ENCODE data around the gene KCNAB1. TPM values are rescaled to one million over a fixed set of nuclear protein-coding genes. Genes with fewer than 3 reads are reported as not detected.
A peak's percentile ranks its signal among the peaks of the same experiment; 100 is the strongest.
"Not testable (repeated sequence)": the region's sequence is repeated elsewhere in the genome, so short reads cannot be mapped to it uniquely, and the experiment has no call there.

KCNAB1 gene
- polyA plus RNA-seq, 1 experiment, result 0.07 TPM

- no peaks in the 10 kb centered on the region for H3K9me3 ChIP-seq (ENCODE audit: control insufficient read depth, insufficient read depth, low read length)
- H3K27ac ChIP-seq (ENCODE audit: low read depth, low read length), result no peak overlapping the region
- TF ChIP-seq, protein P1, sequence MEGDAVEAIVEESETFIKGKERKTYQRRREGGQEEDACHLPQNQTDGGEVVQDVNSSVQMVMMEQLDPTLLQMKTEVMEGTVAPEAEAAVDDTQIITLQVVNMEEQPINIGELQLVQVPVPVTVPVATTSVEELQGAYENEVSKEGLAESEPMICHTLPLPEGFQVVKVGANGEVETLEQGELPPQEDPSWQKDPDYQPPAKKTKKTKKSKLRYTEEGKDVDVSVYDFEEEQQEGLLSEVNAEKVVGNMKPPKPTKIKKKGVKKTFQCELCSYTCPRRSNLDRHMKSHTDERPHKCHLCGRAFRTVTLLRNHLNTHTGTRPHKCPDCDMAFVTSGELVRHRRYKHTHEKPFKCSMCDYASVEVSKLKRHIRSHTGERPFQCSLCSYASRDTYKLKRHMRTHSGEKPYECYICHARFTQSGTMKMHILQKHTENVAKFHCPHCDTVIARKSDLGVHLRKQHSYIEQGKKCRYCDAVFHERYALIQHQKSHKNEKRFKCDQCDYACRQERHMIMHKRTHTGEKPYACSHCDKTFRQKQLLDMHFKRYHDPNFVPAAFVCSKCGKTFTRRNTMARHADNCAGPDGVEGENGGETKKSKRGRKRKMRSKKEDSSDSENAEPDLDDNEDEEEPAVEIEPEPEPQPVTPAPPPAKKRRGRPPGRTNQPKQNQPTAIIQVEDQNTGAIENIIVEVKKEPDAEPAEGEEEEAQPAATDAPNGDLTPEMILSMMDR (IDR thresholded peaks at IDR 0.05; ENCODE audit: low read depth, low read length), result no peak
- H3K4me3 ChIP-seq (ENCODE audit: low read depth, low read length), result no peak overlapping the region
- ChIA-PET POLR2A (no interaction called here), CTCF (no interaction called here)
- no peak for DNase-seq (ENCODE audit: low read depth, low spot score)
- H3K27me3 ChIP-seq (ENCODE audit: control insufficient read depth, insufficient read depth, low read length), result peaks cover 2% of the 10 kb centered on the region
Measured at GRCh38 chr3:156131241-156131640, 10.9 kb downstream of the KCNAB1 start.

DNA sequence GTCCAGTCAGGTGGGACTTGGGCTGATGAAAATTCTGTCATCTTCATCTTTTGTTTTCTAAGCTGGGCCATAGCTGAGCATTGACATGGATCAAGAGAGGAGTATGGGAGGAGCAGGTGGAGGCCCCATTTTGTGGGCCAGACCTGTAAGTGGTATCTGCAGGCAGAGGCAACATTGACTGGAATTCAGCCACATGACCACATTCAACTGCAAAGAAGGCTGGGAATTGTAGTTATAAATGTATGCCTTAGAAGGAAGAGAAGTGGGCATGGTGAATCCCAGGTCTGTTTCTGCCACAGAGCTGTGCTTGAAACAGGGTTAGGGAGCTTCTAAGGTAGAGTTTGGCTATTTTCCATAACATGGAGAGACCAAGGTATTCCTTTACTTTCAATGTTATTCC is 11.4 kb downstream of the KCNAB1 start:
- no peak overlapping the region for H3K4me3 ChIP-seq (ENCODE audit: low read depth, low read length)
- TF ChIP-seq, protein P1 (IDR thresholded peaks at IDR 0.05; ENCODE audit: low read depth, low read length), result no peak
- ChIA-PET POLR2A (no interaction called here), CTCF (no interaction called here)
- no peak for DNase-seq (ENCODE audit: low read depth, low spot score)
- peaks cover 2% of the 10 kb centered on the region for H3K27me3 ChIP-seq (ENCODE audit: control insufficient read depth, insufficient read depth, low read length)
- no peaks in the 10 kb centered on the region for H3K9me3 ChIP-seq (ENCODE audit: control insufficient read depth, insufficient read depth, low read length)
- H3K27ac ChIP-seq (ENCODE audit: low read depth, low read length), result no peak overlapping the region

GRCh38 chr3:156132313-156132712 is 11.9 kb downstream of the KCNAB1 start:
- H3K4me3 ChIP-seq (ENCODE audit: low read depth, low read length), result no peak overlapping the region
- ChIA-PET POLR2A (no interaction called here), CTCF (interaction anchor here (1.1 kb wide), 1 partner anchor 19 kb away, joined by 6 read pairs; no protein-coding TSS in a partner anchor)
- no peaks in the 10 kb centered on the region for H3K9me3 ChIP-seq (ENCODE audit: control insufficient read depth, insufficient read depth, low read length)
- no peak overlapping the region for H3K27ac ChIP-seq (ENCODE audit: low read depth, low read length)
- no peak for DNase-seq (ENCODE audit: low read depth, low spot score)
- TF ChIP-seq, protein P1 (IDR thresholded peaks at IDR 0.05; ENCODE audit: low read depth, low read length), result no peak
- H3K27me3 ChIP-seq (ENCODE audit: control insufficient read depth, insufficient read depth, low read length), result peaks cover 2% of the 10 kb centered on the region

DNA sequence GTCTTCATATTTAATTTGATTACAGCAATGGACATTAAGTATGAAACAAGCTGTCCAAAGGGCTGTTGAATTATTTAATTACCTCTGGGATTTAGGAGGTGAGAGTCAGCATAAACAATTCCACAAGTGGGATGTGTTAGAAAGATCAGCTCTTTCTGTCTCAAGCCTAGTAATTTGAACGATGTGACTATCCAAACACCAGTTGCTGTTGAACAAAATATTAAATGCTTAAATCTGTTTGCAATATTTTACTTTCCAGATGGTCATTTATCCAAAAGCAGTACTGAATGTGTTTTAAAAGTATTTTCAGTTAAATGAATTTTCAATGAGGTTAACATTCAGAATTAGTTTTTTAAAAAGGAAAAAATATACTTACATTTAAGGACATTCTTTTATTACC is 12.7 kb downstream of the KCNAB1 start:
- H3K4me3 ChIP-seq (ENCODE audit: low read depth, low read length), result no peak overlapping the region
- no peak overlapping the region for H3K27ac ChIP-seq (ENCODE audit: low read depth, low read length)
- POLR2A ChIA-PET, result no interaction called here
- H3K27me3 ChIP-seq (ENCODE audit: control insufficient read depth, insufficient read depth, low read length), result peaks cover 2% of the 10 kb centered on the region
- no peak for DNase-seq (ENCODE audit: low read depth, low spot score)
- CTCF ChIA-PET, result interaction anchor here (1.1 kb wide), 1 partner anchor 18 kb away, joined by 6 read pairs; no protein-coding TSS in a partner anchor
- H3K9me3 ChIP-seq (ENCODE audit: control insufficient read depth, insufficient read depth, low read length), result no peaks in the 10 kb centered on the region
- TF ChIP-seq, protein P1 (IDR thresholded peaks at IDR 0.05; ENCODE audit: low read depth, low read length), result no peak

GRCh38 chr3:156135921-156136638 is 15.7 kb downstream of the KCNAB1 start:
- Histone ChIP-seq H3K4me3 (ENCODE audit: low read depth, low read length) (no peak overlapping the region), H3K27ac (ENCODE audit: low read depth, low read length) (no peak overlapping the region), H3K9me3 (ENCODE audit: control insufficient read depth, insufficient read depth, low read length) (no peaks in the 10 kb centered on the region), H3K27me3 (ENCODE audit: control insufficient read depth, insufficient read depth, low read length) (peaks cover 5% of the 10 kb centered on the region)
- DNase-seq (ENCODE audit: low read depth, low spot score), result no peak
- CTCF ChIA-PET, result no interaction called here
- POLR2A ChIA-PET, result no interaction called here
- TF ChIP-seq, protein P1 (IDR thresholded peaks at IDR 0.05; ENCODE audit: low read depth, low read length), result peak; percentile 15; the same call in 1 of the 2 replicates

- POLR2A ChIA-PET; DNase-seq (ENCODE audit: low read depth, low spot score); H3K27me3 ChIP-seq (ENCODE audit: control insufficient read depth, insufficient read depth, low read length); H3K27ac ChIP-seq (ENCODE audit: low read depth, low read length); CTCF ChIA-PET; H3K4me3 ChIP-seq (ENCODE audit: low read depth, low read length); H3K9me3 ChIP-seq (ENCODE audit: control insufficient read depth, insufficient read depth, low read length): not testable (repeated sequence)
Measured at GRCh38 chr3:156137397-156137796, 17.0 kb downstream of the KCNAB1 start.

Data from AG04450 (cell line).